Psoas muscle (tissue), 8 donors: Measurements from ENCODE around the gene ICAM1. TPM values are rescaled to one million over a fixed set of nuclear protein-coding genes. Genes with fewer than 3 reads are reported as not detected.

Experiments used
- ATAC-seq, 4 donors: fragments of 200-7000 bp; cut with Tn5 transposase; one replicate each; pipeline ENCODE4 v1.9.1; 2020; ENCODE audit warnings: moderate library complexity in 3 of 4, mild to moderate bottlenecking in 2 of 4
- DNase-seq, 2 donors: peaks; one replicate each; pipeline ENCODE4 v3.0.0-alpha.2; 2020
- H3K27ac ChIP-seq: fragments of 200-600 bp; one replicate; pipeline ENCODE4 v1.8.0; 2022
- H3K27me3 ChIP-seq, 3 donors: fragments of 200-600 bp in 1 of 3; one replicate each; pipeline versions ENCODE4 v1.6.1 to v1.8.0; 2013 to 2022; ENCODE audit warnings: low read length in 2 of 3, mild to moderate bottlenecking in 2 of 3, moderate library complexity in 1 of 3; ENCODE audit not compliant: insufficient read depth in 3 of 3
- H3K36me3 ChIP-seq, 2 donors: fragments of 200-600 bp in 1 of 2; one replicate each; pipeline versions ENCODE4 v1.6.1 to v1.8.0; 2013 to 2022; ENCODE audit warnings: low read depth in 1 of 2, mild to moderate bottlenecking in 1 of 2, moderate library complexity in 1 of 2; ENCODE audit not compliant: insufficient read depth in 1 of 2
- H3K4me1 ChIP-seq: fragments of 200-600 bp; one replicate; pipeline ENCODE4 v1.8.0; 2022
- H3K4me3 ChIP-seq: fragments of 200-600 bp; one replicate; pipeline ENCODE4 v1.8.0; 2022; ENCODE audit warnings: mild to moderate bottlenecking
- H3K9me3 ChIP-seq: fragments of 200-600 bp; one replicate; pipeline ENCODE4 v1.8.0; 2022
- CTCF ChIP-seq: fragments of 200-600 bp; IDR thresholded peaks from one replicate; pipeline ENCODE4 v1.8.0; 2022; ENCODE audit warnings: antibody characterized with exemption
- WGBS, 3 donors: extraction: QIAGEN DNeasy Blood & Tissue Kit; methylation state at CpG; one replicate each; pipeline versions ENCODE4 v1.1.6 to v1.1.7; 2013; 5-methylcytosine and 5-hydroxymethylcytosine counted together
- intact Hi-C, 2 donors: fragments of 100-400 bp; cut with DNase I; formaldehyde crosslinking; loops; one replicate each; pipeline versions ENCODE4 v1.11.0 to v1.14.2; 2022
- polyA plus RNA-seq, 3 donors: library from polyadenylated mRNA; stranded (reverse); fragments of 200-250 nt; gene quantifications; one replicate each; pipeline ENCODE4 v1.2.3, GENCODE V29; 2013
- total RNA-seq, 4 donors: library from RNA; stranded (reverse); fragmentation: NEBNext Ultra II Directional in 2 of 4; extraction: Animal tissue kit (Norgen Biotek cat#: 25700) in 2 of 4; gene quantifications; one replicate each; pipeline versions ENCODE4 v1.2.1 to v1.2.4, GENCODE V29; 2021 to 2023
- donor health status: healthy with polysubstance abuse.
- donor health status: DM: no; HTN: no; CAD: no; lungs with moderate emphysema.
- donor health status: Bipolar disorder and iron deficiency.
- donor health status: healthy.
- donor health status: DM: yes; HTN: yes; CAD: no.
- donor health status: DM: no; HTN: no; CAD: no.
- donor health status: DM: no; HTN: no; CAD: no.
- donor health status: DM: yes; HTN: yes; CAD: no.

ICAM1 gene
- total and polyA plus RNA-seq, 7 donors: 2.7 to 8.0 (median 6.5) TPM

- H3K4me3 ChIP-seq: peak overlapping the region; percentile 59
- no peaks in the 10 kb centered on the region for H3K9me3 ChIP-seq
- H3K36me3 ChIP-seq: peaks cover 0 to 12% of the 10 kb centered on the region in 2 donors
- 1 to 4% (median 2%) methylated on average over 23 of the region's 23 CpGs for WGBS, 3 donors
- H3K27ac ChIP-seq: no peak overlapping the region
- intact Hi-C loops: no loop called here
- peaks cover 0 to 75% (median 44%) of the 10 kb centered on the region in 3 donors for H3K27me3 ChIP-seq
- peak in 1 of 4 donors; percentile 32 for ATAC-seq
- no peak for TF ChIP-seq CTCF
- peaks cover 43% of the 10 kb centered on the region for H3K4me1 ChIP-seq
- no peak for DNase-seq
These were observed 17.8 kb downstream of the ICAM1 start for GRCh38 chr19:10288662-10289166.

GRCh38 chr19:10289167-10289835, 18.4 kb downstream of the ICAM1 start:
- WGBS, 3 donors: 0 to 2% (median 1%) methylated on average over 42 to 50 of the region's 50 CpGs
- ATAC-seq (peak in 3 of 4 donors; percentile 13 to 21 (median 16)), DNase-seq (peak; percentile 40 to 60)
- Histone ChIP-seq H3K4me3 (peak overlapping the region; percentile 59), H3K4me1 (peaks cover 43% of the 10 kb centered on the region), H3K27ac (no peak overlapping the region), H3K27me3 (peaks cover 0 to 81% (median 49%) of the 10 kb centered on the region in 3 donors), H3K9me3 (no peaks in the 10 kb centered on the region), H3K36me3 (peaks cover 0 to 9% of the 10 kb centered on the region in 2 donors)
- TF ChIP-seq CTCF: no peak
- intact Hi-C loops: no loop called here

GRCh38 chr19:10289836-10290356, 19.0 kb downstream of the ICAM1 start, which contains the start of gene ICAM5:
Gene ICAM5 (plus strand): TSS chr19:10289952. CDS start chr19:10290044, 92 bp downstream.
- 1% methylated on average over 25 to 45 of the region's 45 CpGs for WGBS, 3 donors
- peaks cover 0 to 87% (median 54%) of the 10 kb centered on the region in 3 donors for H3K27me3 ChIP-seq
- DNase-seq: no peak
- H3K4me1 ChIP-seq: peaks cover 43% of the 10 kb centered on the region
- H3K27ac ChIP-seq: no peak within 1 kb of the TSS
- no peaks in the 10 kb centered on the region for H3K9me3 ChIP-seq
- H3K36me3 ChIP-seq: peaks cover 0 to 9% of the 10 kb centered on the region in 2 donors
- no peak for TF ChIP-seq CTCF
- H3K4me3 ChIP-seq: peak within 1 kb of the TSS; percentile 64
- ATAC-seq: no peak
- intact Hi-C loops: no loop called here

- H3K9me3 ChIP-seq: no peaks in the 10 kb centered on the region
- no peak for TF ChIP-seq CTCF
- H3K36me3 ChIP-seq: peaks cover 0 to 6% of the 10 kb centered on the region in 2 donors
- H3K4me1 ChIP-seq: peaks cover 43% of the 10 kb centered on the region
- ATAC-seq: peak in 2 of 4 donors; percentile 6 to 11
- H3K27me3 ChIP-seq: peaks cover 0 to 92% (median 59%) of the 10 kb centered on the region in 3 donors
- H3K27ac ChIP-seq: no peak overlapping the region
- intact Hi-C loops: no loop called here
- DNase-seq: no peak
- WGBS, 3 donors: 0 to 2% (median 2%) methylated on average over 30 of the region's 30 CpGs
- H3K4me3 ChIP-seq: peak overlapping the region; percentile 64
These were observed 19.5 kb downstream of the ICAM1 start for GRCh38 chr19:10290357-10290875.
